GM06990 (cell line): Measurements from ENCODE around the gene C1orf167.

Source experiments
- DNase-seq: peaks from one replicate; pipeline ENCODE4 v3.0.0-alpha.2; 2011; ENCODE audit not compliant: insufficient read length; ENCODE audit errors: extremely low read depth
- H3K27me3 ChIP-seq: replicated peaks from 2 replicates; pipeline ENCODE4 v1.6.0; 2011; ENCODE audit warnings: low read length; ENCODE audit not compliant: control insufficient read depth, insufficient read depth
- H3K36me3 ChIP-seq: 2 replicates; pipeline ENCODE4 v1.5.1; 2011; ENCODE audit warnings: low read length; ENCODE audit not compliant: control insufficient read depth, insufficient read depth
- H3K4me3 ChIP-seq: replicated peaks from 2 replicates; pipeline ENCODE4 v1.5.1; 2011; ENCODE audit warnings: low read depth, mild to moderate bottlenecking, control low read depth, low read length
- TF ChIP-seq, protein P1 (sequence below): IDR thresholded peaks from 2 replicates; pipeline ENCODE4 v1.5.1; 2011; ENCODE audit warnings: low read length, control low read depth, mild to moderate bottlenecking, inconsistent platforms; ENCODE audit not compliant: insufficient read depth, poor library complexity, severe bottlenecking

The C1orf167 gene, protein sequence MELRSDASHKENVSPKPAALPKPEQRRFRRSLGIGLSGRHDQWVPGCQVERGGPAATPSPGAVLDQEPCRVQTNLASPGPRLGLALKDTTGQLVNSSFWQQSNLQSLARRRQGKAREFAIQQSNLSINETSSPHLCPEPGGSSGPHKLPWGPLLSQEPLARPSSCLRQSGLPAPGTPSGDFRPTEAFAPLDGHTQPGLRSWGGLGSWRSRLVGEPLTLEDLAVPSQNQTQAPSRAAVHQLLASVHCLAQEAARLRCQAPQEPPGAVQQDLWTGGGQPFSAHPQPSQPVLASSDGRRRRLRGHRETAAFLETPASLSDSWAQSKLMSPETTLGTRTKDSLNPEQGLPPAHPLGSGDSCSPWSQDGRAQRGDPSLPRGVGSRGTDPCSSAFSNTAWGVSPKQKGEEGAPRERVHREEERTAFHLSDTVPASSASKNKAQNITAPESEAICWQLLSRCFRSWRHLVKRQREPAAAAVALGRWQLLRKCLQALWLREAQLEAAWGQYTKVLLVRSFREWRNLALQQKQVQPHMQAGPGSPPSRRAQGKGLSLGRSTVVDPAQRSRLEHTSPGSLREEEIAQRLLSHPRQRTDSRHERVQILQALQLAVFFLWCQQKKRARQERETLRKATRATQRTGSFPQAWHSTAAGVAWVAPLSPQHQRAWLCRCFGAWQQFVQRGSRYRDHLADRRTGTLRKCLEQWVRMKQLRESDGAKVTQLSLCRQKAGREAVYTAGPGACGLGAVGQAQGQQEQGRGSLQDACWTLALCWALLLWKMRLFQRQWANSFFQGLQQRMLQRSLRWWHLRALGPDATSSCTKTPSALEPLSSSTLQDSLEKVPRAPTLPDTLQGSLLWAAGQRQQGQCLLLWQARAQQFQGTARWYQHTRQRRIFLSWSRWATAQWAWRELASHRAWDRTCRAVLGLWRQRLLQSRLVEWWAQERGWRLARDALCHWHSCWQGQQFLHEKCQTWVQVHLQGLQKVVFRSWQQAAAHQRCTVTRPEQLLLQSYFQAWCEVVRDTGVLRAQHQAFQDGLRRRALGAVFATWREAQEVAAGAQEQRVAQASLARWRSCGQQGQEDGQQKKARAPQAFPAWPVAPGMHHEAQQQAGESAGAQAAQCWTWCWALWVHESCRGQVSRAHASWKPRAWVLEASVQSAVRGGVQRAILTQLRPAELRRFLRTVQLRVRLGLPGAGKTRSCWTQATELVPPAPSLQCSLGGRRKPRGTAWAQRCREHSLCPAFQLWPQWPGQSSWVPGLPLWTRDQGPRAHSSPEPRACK (N-terminal part only)

DNA sequence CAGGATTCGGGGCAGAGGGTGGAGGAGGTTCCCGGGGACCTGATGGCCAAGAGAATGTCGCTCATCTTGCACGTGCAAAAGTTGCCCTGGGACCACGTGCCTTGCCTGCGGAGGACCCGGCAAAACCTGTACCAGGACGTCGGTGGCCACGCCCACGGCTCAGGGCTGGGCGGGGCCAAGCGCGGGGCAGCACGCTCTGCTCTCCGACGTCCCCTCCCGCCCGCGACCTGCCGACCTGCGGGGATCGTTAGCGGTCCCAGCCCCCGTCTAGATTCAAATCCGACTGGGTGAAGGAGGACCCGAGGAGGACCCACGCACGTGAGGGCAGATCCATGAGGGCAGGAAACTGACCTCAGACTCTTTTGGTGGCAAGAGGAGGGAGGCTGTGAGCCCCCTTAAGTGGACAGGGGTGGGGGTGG is at the start of gene C1orf167:
TSS of gene C1orf167 (plus strand) at position 206 of the 419 bp plus-strand sequence. CDS start 2,208 bp downstream, outside the sequence.
- Histone ChIP-seq H3K27me3 (no peaks in the 10 kb centered on the region), H3K4me3 (no peak within 1 kb of the TSS), H3K36me3 (no peaks in the 10 kb centered on the region)
- TF ChIP-seq, protein P1, sequence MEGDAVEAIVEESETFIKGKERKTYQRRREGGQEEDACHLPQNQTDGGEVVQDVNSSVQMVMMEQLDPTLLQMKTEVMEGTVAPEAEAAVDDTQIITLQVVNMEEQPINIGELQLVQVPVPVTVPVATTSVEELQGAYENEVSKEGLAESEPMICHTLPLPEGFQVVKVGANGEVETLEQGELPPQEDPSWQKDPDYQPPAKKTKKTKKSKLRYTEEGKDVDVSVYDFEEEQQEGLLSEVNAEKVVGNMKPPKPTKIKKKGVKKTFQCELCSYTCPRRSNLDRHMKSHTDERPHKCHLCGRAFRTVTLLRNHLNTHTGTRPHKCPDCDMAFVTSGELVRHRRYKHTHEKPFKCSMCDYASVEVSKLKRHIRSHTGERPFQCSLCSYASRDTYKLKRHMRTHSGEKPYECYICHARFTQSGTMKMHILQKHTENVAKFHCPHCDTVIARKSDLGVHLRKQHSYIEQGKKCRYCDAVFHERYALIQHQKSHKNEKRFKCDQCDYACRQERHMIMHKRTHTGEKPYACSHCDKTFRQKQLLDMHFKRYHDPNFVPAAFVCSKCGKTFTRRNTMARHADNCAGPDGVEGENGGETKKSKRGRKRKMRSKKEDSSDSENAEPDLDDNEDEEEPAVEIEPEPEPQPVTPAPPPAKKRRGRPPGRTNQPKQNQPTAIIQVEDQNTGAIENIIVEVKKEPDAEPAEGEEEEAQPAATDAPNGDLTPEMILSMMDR, result no peak
- DNase-seq, result no peak

DNA sequence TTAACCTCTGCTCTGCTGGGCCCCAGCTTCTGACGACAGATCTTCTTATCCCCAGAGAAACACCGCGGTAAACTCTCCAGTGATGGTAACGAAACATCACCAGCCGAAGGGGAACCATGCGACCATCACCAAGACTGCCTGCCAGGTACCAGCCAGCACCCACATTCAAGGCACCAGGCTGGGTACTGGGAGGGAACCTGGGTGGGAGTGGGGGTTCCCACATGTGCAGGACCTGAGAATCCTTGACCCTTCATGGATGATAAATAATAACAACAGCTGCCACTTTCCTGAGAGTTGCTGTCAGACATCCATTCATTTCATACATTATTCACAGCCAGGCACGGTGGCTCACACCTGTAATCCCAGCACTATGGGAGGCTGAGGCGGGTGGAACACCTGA is 49.7 kb upstream of the C1orf167 start:
- Histone ChIP-seq H3K4me3 (no peak overlapping the region), H3K27me3 (no peaks in the 10 kb centered on the region; the same call in 1 of the 2 replicates), H3K36me3 (no peaks in the 10 kb centered on the region)
- TF ChIP-seq, protein P1, result no peak
- DNase-seq, result no peak

DNA sequence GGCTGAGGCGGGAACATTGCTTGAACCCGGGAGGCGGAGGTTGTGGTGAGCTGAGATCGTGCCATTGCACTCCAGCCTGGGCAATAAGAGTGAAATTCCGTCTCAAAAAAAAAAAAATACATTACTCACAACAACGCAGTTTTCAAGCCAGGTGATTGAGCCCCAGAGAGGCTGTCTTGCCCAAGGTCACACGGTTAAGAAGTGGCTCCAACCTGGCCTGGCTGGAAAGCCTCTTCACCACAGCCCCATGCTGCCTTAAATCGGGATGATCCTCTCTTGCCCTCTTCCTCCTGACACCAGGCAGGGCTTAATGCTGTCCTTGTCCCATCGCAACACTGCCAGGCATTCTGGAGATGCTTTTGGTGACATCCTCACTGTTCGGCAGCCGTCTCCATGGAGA is 48.9 kb upstream of the C1orf167 start:
- Histone ChIP-seq H3K4me3 (no peak overlapping the region), H3K27me3 (no peaks in the 10 kb centered on the region), H3K36me3 (no peaks in the 10 kb centered on the region)
- TF ChIP-seq, protein P1, result no peak
- no peak for DNase-seq

DNA sequence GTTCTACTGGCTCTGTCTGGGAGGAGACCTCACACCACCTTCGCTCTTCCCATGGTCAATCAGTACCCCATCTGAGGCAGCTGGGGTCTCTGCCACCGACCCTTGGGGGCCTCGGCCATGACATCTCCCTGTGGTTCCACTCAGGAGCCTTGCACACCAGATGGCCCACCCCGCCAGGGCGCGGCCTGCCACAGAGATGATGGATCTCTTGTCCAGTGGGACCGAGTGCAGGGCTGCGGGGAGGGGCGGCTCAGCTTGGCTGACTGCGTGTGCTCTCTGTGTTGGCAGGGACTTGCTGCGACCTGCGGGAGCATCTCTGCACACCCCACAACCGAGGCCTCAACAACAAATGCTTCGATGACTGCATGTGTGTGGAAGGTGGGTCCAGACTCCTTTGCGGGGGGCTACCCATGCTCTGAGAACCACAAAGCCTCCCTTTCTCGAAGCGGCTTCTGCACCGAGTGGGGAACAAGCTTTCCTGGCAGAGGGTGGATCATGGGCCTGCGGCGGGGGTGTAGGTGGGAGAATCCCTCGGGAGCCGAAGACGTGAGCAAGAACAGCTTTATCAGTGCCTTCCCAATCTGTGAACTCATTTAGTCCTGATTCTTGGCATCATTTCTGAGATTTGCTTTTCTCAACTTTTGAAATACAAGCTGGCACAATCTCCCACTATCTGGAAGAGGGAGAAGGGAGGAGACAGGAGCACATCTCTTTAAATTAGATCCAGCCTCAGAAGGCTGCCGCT is 47.0 kb upstream of the C1orf167 start:
- H3K36me3 ChIP-seq, result no peaks in the 10 kb centered on the region
- no peaks in the 10 kb centered on the region for H3K27me3 ChIP-seq
- no peak for DNase-seq

More for the DNA sequence above, 47.0 kb upstream of the C1orf167 start:
- TF ChIP-seq, protein P1, result no peak
- H3K4me3 ChIP-seq, result no peak overlapping the region
